ENCODE results near the gene RASGRP3.

Gene RASGRP3

DNA sequence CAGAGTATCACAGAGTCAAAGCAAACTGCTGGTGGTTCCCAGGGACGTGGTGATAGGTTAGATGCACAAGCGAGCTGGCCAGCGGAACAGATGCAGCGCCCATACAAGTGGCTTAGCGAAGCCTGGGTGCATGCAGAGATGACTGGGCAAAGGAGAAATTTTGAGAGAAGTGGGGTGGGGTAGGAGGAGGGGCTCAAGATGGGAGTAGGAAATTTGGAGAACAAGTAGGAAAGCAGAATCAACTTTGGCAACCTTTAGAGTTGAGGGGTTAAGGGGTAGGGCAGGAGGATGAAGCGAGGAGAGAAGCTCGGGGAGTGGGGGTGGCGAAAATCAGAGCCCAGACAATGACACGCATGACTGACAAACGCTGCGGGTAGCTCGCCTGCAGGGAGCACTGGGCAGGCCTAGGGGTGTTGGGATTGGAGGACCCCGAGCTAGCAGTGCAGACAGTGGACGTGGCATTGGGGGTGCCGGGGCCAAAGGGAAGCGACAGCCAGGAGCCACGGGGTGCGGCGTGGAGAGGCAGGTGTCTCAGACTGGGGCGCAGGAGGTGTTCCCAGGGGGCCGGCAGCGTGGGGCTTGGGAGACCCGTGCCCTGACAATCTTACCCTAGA lies 122.2 kb downstream of the RASGRP3 start:
- H3K27me3 ChIP-seq (ENCODE audit: insufficient read depth, poor library complexity, severe bottlenecking) = no peaks in the 10 kb centered on the region
- peak; percentile 15 to 55 for DNase-seq (ENCODE audit: low read depth in 1 of 2, low spot score in 1 of 2)
- H3K27ac ChIP-seq (replicated peaks) = peak overlapping the region; percentile 72
- peak overlapping the region; percentile 98 for H3K4me3 ChIP-seq (replicated peaks; ENCODE audit: insufficient read depth, low read length)
- TF ChIP-seq, protein P1, sequence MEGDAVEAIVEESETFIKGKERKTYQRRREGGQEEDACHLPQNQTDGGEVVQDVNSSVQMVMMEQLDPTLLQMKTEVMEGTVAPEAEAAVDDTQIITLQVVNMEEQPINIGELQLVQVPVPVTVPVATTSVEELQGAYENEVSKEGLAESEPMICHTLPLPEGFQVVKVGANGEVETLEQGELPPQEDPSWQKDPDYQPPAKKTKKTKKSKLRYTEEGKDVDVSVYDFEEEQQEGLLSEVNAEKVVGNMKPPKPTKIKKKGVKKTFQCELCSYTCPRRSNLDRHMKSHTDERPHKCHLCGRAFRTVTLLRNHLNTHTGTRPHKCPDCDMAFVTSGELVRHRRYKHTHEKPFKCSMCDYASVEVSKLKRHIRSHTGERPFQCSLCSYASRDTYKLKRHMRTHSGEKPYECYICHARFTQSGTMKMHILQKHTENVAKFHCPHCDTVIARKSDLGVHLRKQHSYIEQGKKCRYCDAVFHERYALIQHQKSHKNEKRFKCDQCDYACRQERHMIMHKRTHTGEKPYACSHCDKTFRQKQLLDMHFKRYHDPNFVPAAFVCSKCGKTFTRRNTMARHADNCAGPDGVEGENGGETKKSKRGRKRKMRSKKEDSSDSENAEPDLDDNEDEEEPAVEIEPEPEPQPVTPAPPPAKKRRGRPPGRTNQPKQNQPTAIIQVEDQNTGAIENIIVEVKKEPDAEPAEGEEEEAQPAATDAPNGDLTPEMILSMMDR (IDR thresholded peaks at IDR 0.05; ENCODE audit: insufficient read depth, low read length) = no peak
- TF ChIP-seq POLR2AphosphoS5 (IDR thresholded peaks at IDR 0.05; ENCODE audit: low read depth) (no peak), GABPA (IDR thresholded peaks at IDR 0.05; ENCODE audit: low read depth) (no peak), SPI1 (IDR thresholded peaks at IDR 0.05; ENCODE audit: borderline replicate concordance, low read depth) (no peak)
- TF ChIP-seq, protein P2, sequence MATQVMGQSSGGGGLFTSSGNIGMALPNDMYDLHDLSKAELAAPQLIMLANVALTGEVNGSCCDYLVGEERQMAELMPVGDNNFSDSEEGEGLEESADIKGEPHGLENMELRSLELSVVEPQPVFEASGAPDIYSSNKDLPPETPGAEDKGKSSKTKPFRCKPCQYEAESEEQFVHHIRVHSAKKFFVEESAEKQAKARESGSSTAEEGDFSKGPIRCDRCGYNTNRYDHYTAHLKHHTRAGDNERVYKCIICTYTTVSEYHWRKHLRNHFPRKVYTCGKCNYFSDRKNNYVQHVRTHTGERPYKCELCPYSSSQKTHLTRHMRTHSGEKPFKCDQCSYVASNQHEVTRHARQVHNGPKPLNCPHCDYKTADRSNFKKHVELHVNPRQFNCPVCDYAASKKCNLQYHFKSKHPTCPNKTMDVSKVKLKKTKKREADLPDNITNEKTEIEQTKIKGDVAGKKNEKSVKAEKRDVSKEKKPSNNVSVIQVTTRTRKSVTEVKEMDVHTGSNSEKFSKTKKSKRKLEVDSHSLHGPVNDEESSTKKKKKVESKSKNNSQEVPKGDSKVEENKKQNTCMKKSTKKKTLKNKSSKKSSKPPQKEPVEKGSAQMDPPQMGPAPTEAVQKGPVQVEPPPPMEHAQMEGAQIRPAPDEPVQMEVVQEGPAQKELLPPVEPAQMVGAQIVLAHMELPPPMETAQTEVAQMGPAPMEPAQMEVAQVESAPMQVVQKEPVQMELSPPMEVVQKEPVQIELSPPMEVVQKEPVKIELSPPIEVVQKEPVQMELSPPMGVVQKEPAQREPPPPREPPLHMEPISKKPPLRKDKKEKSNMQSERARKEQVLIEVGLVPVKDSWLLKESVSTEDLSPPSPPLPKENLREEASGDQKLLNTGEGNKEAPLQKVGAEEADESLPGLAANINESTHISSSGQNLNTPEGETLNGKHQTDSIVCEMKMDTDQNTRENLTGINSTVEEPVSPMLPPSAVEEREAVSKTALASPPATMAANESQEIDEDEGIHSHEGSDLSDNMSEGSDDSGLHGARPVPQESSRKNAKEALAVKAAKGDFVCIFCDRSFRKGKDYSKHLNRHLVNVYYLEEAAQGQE (IDR thresholded peaks at IDR 0.05; ENCODE audit: insufficient replicate concordance, low read depth) = no peak

DNA sequence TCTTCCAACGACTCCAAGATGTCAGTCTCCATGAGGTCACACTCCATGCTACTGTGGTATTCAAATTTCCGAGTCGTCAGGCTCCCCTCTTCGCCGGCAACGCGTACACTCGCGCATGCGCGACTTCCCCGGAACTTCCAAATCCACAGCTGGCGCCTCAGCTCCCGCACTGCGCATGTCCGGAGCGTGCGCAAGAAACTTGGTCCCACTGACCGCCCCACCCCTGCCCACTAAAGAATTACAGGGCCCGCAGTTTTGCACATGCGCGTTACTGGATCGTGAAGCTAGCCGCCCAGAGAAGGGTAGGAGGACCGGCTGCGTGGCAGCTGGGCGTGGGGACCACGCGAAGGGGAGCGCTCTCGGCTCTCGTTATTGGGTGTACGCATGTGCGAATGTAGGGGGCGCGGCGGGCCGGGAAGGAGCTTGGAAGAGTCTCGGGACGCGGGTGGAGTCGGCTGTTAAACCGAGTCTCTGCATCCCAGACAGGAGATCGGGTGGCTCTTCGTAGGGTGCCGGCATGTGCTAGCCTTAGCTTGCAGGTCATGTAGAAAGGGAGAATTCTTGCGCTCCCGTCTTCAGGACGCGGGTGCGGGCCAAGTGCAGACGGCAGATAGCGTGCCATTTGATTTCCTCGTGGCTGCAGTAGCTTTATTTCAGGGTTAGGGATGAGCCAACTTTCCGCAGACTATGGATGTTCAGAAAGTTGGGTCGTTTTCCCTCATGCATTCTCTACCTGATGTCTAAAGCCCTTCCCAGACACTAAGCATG lies 122.9 kb downstream of the RASGRP3 start, which contains the start of gene FAM98A:
Gene FAM98A, minus strand, starts transcription at position 125 of the 768 bp plus-strand sequence. Its CDS starts 78 bp downstream, at position 47.
- Histone ChIP-seq H3K27ac (replicated peaks) (peak within 1 kb of the TSS; percentile 72), H3K27me3 (ENCODE audit: insufficient read depth, poor library complexity, severe bottlenecking) (no peaks in the 10 kb centered on the region), H3K4me3 (replicated peaks; ENCODE audit: insufficient read depth, low read length) (peak within 1 kb of the TSS; percentile 98)
- TF ChIP-seq, protein P2 (IDR thresholded peaks at IDR 0.05; ENCODE audit: insufficient replicate concordance, low read depth) = no peak
- peak; percentile 56 for TF ChIP-seq POLR2AphosphoS5 (IDR thresholded peaks at IDR 0.05; ENCODE audit: low read depth)
- TF ChIP-seq GABPA (IDR thresholded peaks at IDR 0.05; ENCODE audit: low read depth) = peak; percentile 39; the same call in 1 of the 2 replicates
- peak; percentile 88 to 99 for DNase-seq (ENCODE audit: low read depth in 1 of 2, low spot score in 1 of 2)

DNA sequence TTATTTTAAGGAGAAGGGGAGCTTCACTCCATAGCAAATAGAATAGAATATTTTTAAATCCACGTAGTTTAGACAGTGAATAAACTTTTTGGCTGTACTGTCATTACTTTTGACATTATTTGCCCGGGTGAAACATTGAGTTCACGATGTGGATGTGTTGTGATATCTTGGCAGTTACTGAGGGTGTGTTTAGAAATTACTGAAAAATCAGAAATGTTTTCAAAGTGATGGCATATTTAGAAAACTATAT lies 123.4 kb downstream of the RASGRP3 start:
- Histone ChIP-seq H3K27me3 (ENCODE audit: insufficient read depth, poor library complexity, severe bottlenecking) (no peaks in the 10 kb centered on the region), H3K4me3 (replicated peaks; ENCODE audit: insufficient read depth, low read length) (peak overlapping the region; percentile 98), H3K27ac (replicated peaks) (peak overlapping the region; percentile 72)
- DNase-seq (ENCODE audit: low read depth in 1 of 2, low spot score in 1 of 2) = no peak
- TF ChIP-seq, protein P1 (IDR thresholded peaks at IDR 0.05; ENCODE audit: insufficient read depth, low read length) = no peak
- TF ChIP-seq POLR2AphosphoS5 (IDR thresholded peaks at IDR 0.05; ENCODE audit: low read depth) (no peak), SPI1 (IDR thresholded peaks at IDR 0.05; ENCODE audit: borderline replicate concordance, low read depth) (no peak), GABPA (IDR thresholded peaks at IDR 0.05; ENCODE audit: low read depth) (no peak)
- TF ChIP-seq, protein P2 (IDR thresholded peaks at IDR 0.05; ENCODE audit: insufficient replicate concordance, low read depth) = no peak
